Activated naive CD8-positive, alpha-beta T cell treated with anti-CD3 and anti-CD28 coated beads for 36 hours (primary cell): Measurements from ENCODE around the gene ALK. TPM values are rescaled to one million over a fixed set of nuclear protein-coding genes. Genes with fewer than 3 reads are reported as not detected.
"Not testable (repeated sequence)": the region's sequence is repeated elsewhere in the genome, so short reads cannot be mapped to it uniquely, and the experiment has no call there.

Source experiments
- DNase-seq: peaks from one replicate; pipeline ENCODE4 v3.0.0; 2021
- H3K27ac Mint-ChIP-seq: one replicate; pipeline ENCODE4 v1.8.0; 2022; ENCODE audit warnings: mild to moderate bottlenecking, moderate library complexity, mixed read lengths
- H3K27me3 Mint-ChIP-seq: one replicate; pipeline ENCODE4 v1.8.0; 2022; ENCODE audit warnings: mild to moderate bottlenecking, mixed read lengths
- H3K36me3 Mint-ChIP-seq: one replicate; pipeline ENCODE4 v1.8.0; 2021; ENCODE audit warnings: mild to moderate bottlenecking, mixed read lengths
- H3K4me1 Mint-ChIP-seq: one replicate; pipeline ENCODE4 v1.8.0; 2021; ENCODE audit warnings: mixed read lengths
- H3K4me3 Mint-ChIP-seq: one replicate; pipeline ENCODE4 v1.8.0; 2022; ENCODE audit warnings: mild to moderate bottlenecking, moderate library complexity, mixed read lengths
- H3K9me3 Mint-ChIP-seq: one replicate; pipeline ENCODE4 v1.8.0; 2022; ENCODE audit warnings: mixed read lengths
- total RNA-seq, 2 experiments: library from RNA; stranded (reverse); gene quantifications; one replicate each; pipeline ENCODE4 v1.2.3, GENCODE V29; 2021

ALK gene
- total RNA-seq, 2 experiments from 2014 or later, result not detected

GRCh38 chr2:29837925-29838324, 83.5 kb downstream of the ALK start:
- H3K36me3 Mint-ChIP-seq, result no peaks in the 10 kb centered on the region
- H3K4me1 Mint-ChIP-seq, result no peaks in the 10 kb centered on the region

GRCh38 chr2:29834624-29835023, 86.8 kb downstream of the ALK start:
- H3K36me3 Mint-ChIP-seq, result no peaks in the 10 kb centered on the region
- peaks cover 11% of the 10 kb centered on the region for H3K27me3 Mint-ChIP-seq
- no peak overlapping the region for H3K4me3 Mint-ChIP-seq
- no peak overlapping the region for H3K27ac Mint-ChIP-seq
- H3K4me1 Mint-ChIP-seq, result no peaks in the 10 kb centered on the region
- peaks cover 18% of the 10 kb centered on the region for H3K9me3 Mint-ChIP-seq
- no peak for DNase-seq

More at GRCh38 chr2:29837925-29838324, 83.5 kb downstream of the ALK start:
- no peak for DNase-seq
- Mint-ChIP-seq H3K9me3 (peaks cover 18% of the 10 kb centered on the region), H3K4me3 (no peak overlapping the region), H3K27me3 (peaks cover 22% of the 10 kb centered on the region), H3K27ac (no peak overlapping the region)

GRCh38 chr2:29834036-29834540, 87.3 kb downstream of the ALK start:
- H3K36me3 Mint-ChIP-seq, result no peaks in the 10 kb centered on the region

GRCh38 chr2:29831560-29831959, 89.8 kb downstream of the ALK start:
- Mint-ChIP-seq H3K27me3 (peaks cover 15% of the 10 kb centered on the region), H3K36me3 (no peaks in the 10 kb centered on the region), H3K4me3 (no peak overlapping the region), H3K4me1 (no peaks in the 10 kb centered on the region), H3K27ac (no peak overlapping the region), H3K9me3 (peaks cover 6% of the 10 kb centered on the region)
- DNase-seq, result no peak

More at GRCh38 chr2:29834036-29834540, 87.3 kb downstream of the ALK start:
- no peak for DNase-seq
- no peak overlapping the region for H3K4me3 Mint-ChIP-seq
- H3K27me3 Mint-ChIP-seq, result peaks cover 11% of the 10 kb centered on the region
- no peaks in the 10 kb centered on the region for H3K4me1 Mint-ChIP-seq
- no peak overlapping the region for H3K27ac Mint-ChIP-seq
- H3K9me3 Mint-ChIP-seq, result peaks cover 18% of the 10 kb centered on the region

- H3K27ac Mint-ChIP-seq, result no peak overlapping the region
- no peaks in the 10 kb centered on the region for H3K4me1 Mint-ChIP-seq
- peaks cover 26% of the 10 kb centered on the region for H3K27me3 Mint-ChIP-seq
- no peaks in the 10 kb centered on the region for H3K9me3 Mint-ChIP-seq
- DNase-seq, result no peak
- no peak overlapping the region for H3K4me3 Mint-ChIP-seq
- no peaks in the 10 kb centered on the region for H3K36me3 Mint-ChIP-seq
Observed at GRCh38 chr2:29829841-29830240, 91.5 kb downstream of the ALK start.

GRCh38 chr2:29824145-29824544, 97.2 kb downstream of the ALK start:
- H3K4me1 Mint-ChIP-seq, H3K27ac Mint-ChIP-seq, H3K4me3 Mint-ChIP-seq, DNase-seq, H3K9me3 Mint-ChIP-seq, H3K36me3 Mint-ChIP-seq: not testable (repeated sequence)
- H3K27me3 Mint-ChIP-seq, result peaks cover 16% of the 10 kb centered on the region

GRCh38 chr2:29821591-29821990, 99.8 kb downstream of the ALK start:
- Mint-ChIP-seq H3K4me3 (no peak overlapping the region), H3K27me3 (peaks cover 12% of the 10 kb centered on the region), H3K27ac (no peak overlapping the region), H3K36me3 (no peaks in the 10 kb centered on the region), H3K9me3 (peaks cover 2% of the 10 kb centered on the region), H3K4me1 (no peaks in the 10 kb centered on the region)
- DNase-seq, result no peak

- no peaks in the 10 kb centered on the region for H3K27me3 Mint-ChIP-seq
- no peak overlapping the region for H3K4me3 Mint-ChIP-seq
- no peaks in the 10 kb centered on the region for H3K36me3 Mint-ChIP-seq
- peaks cover under 1% of the 10 kb centered on the region for H3K9me3 Mint-ChIP-seq
- H3K27ac Mint-ChIP-seq, result no peak overlapping the region
- H3K4me1 Mint-ChIP-seq, result no peaks in the 10 kb centered on the region
- DNase-seq, result no peak
Observed at GRCh38 chr2:29819570-29819969, 101.8 kb downstream of the ALK start.

GRCh38 chr2:29817801-29818680, 103.3 kb downstream of the ALK start:
- DNase-seq, result no peak
- H3K9me3 Mint-ChIP-seq, result no peaks in the 10 kb centered on the region
- H3K36me3 Mint-ChIP-seq, result no peaks in the 10 kb centered on the region
- H3K27ac Mint-ChIP-seq, result no peak overlapping the region
- H3K4me1 Mint-ChIP-seq, result no peaks in the 10 kb centered on the region
- H3K4me3 Mint-ChIP-seq, result no peak overlapping the region
- no peaks in the 10 kb centered on the region for H3K27me3 Mint-ChIP-seq

GRCh38 chr2:29817299-29817698, 104.1 kb downstream of the ALK start:
- H3K9me3 Mint-ChIP-seq, result no peaks in the 10 kb centered on the region
- no peak overlapping the region for H3K4me3 Mint-ChIP-seq
- no peaks in the 10 kb centered on the region for H3K36me3 Mint-ChIP-seq
- no peak for DNase-seq
- no peaks in the 10 kb centered on the region for H3K27me3 Mint-ChIP-seq
- H3K4me1 Mint-ChIP-seq, result no peaks in the 10 kb centered on the region
- no peak overlapping the region for H3K27ac Mint-ChIP-seq

- H3K27ac Mint-ChIP-seq, result no peak overlapping the region
Observed at GRCh38 chr2:29816651-29817050, 104.7 kb downstream of the ALK start.

GRCh38 chr2:29811378-29811777, 110.0 kb downstream of the ALK start:
- DNase-seq, result no peak
- Mint-ChIP-seq H3K27me3 (peaks cover 3% of the 10 kb centered on the region), H3K9me3 (no peaks in the 10 kb centered on the region)

More at GRCh38 chr2:29816651-29817050, 104.7 kb downstream of the ALK start:
- no peaks in the 10 kb centered on the region for H3K4me1 Mint-ChIP-seq
- no peaks in the 10 kb centered on the region for H3K27me3 Mint-ChIP-seq
- H3K4me3 Mint-ChIP-seq, result no peak overlapping the region
- H3K36me3 Mint-ChIP-seq, result no peaks in the 10 kb centered on the region
- no peak for DNase-seq
- H3K9me3 Mint-ChIP-seq, result no peaks in the 10 kb centered on the region

GRCh38 chr2:29810956-29811355, 110.4 kb downstream of the ALK start:
- no peak for DNase-seq
- Mint-ChIP-seq H3K36me3 (no peaks in the 10 kb centered on the region), H3K4me3 (no peak overlapping the region), H3K27ac (no peak overlapping the region), H3K27me3 (peaks cover 3% of the 10 kb centered on the region), H3K9me3 (no peaks in the 10 kb centered on the region), H3K4me1 (no peaks in the 10 kb centered on the region)

More at GRCh38 chr2:29811378-29811777, 110.0 kb downstream of the ALK start:
- Mint-ChIP-seq H3K27ac (no peak overlapping the region), H3K4me3 (no peak overlapping the region), H3K36me3 (no peaks in the 10 kb centered on the region), H3K4me1 (no peaks in the 10 kb centered on the region)

- no peaks in the 10 kb centered on the region for H3K9me3 Mint-ChIP-seq
- no peaks in the 10 kb centered on the region for H3K36me3 Mint-ChIP-seq
- no peak overlapping the region for H3K4me3 Mint-ChIP-seq
- no peaks in the 10 kb centered on the region for H3K4me1 Mint-ChIP-seq
- peaks cover 9% of the 10 kb centered on the region for H3K27me3 Mint-ChIP-seq
- H3K27ac Mint-ChIP-seq, result no peak overlapping the region
- DNase-seq, result no peak
Observed at GRCh38 chr2:29808321-29808720, 113.1 kb downstream of the ALK start.

GRCh38 chr2:29807082-29807481, 114.3 kb downstream of the ALK start:
- no peaks in the 10 kb centered on the region for H3K36me3 Mint-ChIP-seq
- H3K4me3 Mint-ChIP-seq, result no peak overlapping the region
- DNase-seq, result no peak
- no peaks in the 10 kb centered on the region for H3K9me3 Mint-ChIP-seq
- H3K4me1 Mint-ChIP-seq, result no peaks in the 10 kb centered on the region
- peaks cover 9% of the 10 kb centered on the region for H3K27me3 Mint-ChIP-seq
- H3K27ac Mint-ChIP-seq, result no peak overlapping the region

- H3K4me3 Mint-ChIP-seq, result no peak overlapping the region
- no peaks in the 10 kb centered on the region for H3K36me3 Mint-ChIP-seq
- no peak overlapping the region for H3K27ac Mint-ChIP-seq
- peaks cover 11% of the 10 kb centered on the region for H3K27me3 Mint-ChIP-seq
- DNase-seq, result no peak
- no peaks in the 10 kb centered on the region for H3K9me3 Mint-ChIP-seq
- no peaks in the 10 kb centered on the region for H3K4me1 Mint-ChIP-seq
Observed at GRCh38 chr2:29806461-29806860, 114.9 kb downstream of the ALK start.
